ENCODE results near the gene CAPS.

Gene CAPS

DNA sequence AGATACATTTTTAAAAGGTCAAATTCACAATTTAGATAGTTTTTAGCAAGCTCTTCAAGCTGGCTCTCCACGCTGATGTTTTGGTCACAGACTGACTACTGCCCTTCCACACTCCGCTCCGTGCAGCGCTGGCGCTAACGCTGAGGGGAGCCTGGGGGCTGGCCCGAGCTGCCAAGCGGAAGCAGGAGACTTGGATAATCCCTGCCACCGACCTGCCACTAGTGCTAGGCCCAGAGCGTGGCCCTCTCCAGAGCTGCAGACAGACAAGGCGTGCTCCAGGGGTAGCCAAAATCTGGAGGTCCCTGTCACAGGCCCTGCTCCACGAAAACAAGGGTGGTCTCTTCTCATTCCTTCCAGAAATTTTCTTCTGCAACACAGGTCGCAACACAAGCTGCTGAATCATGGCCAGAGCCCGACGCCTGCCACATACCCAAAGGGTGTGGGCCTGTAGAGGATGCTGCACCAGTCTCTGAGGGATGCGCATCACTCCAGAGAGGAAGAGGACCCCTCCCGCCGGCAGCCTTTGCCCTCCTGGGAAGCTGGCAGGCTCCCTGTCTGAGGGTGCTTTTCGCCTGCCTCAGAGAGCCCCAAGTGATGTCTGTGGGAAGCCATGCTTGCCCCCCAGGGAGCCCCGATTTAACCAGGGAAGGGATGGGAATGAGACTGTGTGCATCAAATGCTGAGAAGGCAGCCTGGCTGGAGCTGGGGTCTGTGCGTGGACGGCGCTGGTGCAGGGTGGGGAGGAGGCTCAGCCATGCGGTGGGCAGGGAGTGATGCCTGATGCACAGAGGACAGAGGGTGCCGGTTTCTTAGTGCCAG lies 21.6 kb downstream of the CAPS start:
- no peak for DNase-seq

DNA sequence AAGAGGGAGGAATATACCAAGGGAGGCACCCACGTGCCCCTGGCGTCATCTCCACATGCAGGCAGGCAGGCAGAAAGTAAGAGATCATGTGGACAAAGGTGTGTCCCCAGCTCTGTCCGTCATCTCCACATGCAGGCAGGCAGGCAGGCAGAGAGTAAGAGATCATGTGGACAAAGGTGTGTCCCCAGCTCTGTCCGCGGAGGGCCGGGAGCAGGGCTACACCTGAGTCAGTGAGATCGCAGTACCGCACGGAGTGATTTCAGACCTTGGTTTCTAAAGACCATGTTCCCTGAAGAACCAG lies 22.2 kb downstream of the CAPS start:
- DNase-seq: no peak

- DNase-seq: no peak
Measured at GRCh38 chr19:5937550-5937949, 23.5 kb downstream of the CAPS start.

GRCh38 chr19:5940260-5941208 lies 26.5 kb downstream of the CAPS start:
- no peak for DNase-seq

DNA sequence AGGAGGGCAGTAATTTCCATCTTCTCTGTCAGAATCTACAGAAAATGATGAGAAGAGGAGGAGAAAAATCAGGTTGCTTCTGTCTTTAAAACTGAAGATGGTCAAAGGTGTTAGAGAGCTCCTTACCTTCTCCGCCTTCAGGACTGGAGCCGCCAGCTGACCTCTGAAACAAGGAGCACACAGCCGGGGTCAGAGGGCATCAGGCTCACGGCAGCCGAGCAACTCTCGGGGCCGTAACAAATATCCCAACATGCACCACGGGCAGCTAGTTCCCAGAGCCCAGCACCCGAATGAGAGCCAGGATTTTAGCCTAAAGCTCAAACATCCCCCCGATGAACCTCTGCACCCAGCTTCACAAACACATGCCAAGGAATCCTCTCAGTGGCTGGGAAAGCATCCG lies 27.6 kb downstream of the CAPS start:
- DNase-seq: no peak

GRCh38 chr19:5943045-5943444 lies 29.0 kb downstream of the CAPS start:
- DNase-seq: no peak

GRCh38 chr19:5943623-5944022 lies 29.6 kb downstream of the CAPS start:
- DNase-seq: no peak

DNA sequence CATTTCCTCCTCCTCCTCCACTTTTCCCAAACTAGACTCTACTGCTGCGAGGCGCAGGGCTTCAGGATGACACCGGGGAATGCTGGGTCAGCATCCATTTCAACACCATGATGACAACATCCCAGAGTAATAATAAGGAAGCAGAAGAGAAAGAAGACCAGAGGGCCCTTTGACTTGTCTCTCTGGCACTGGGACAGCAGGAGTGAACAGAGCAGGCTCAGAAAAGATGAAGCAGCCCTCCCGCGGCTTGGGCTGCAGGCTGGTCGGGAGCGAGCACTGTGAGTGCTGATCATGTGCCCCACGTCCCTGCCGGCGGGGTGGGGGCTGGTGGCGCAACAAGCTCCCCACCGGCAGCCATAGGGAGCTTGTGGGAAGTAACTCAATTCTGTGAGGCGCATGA lies 33.4 kb downstream of the CAPS start:
- DNase-seq: no peak

GRCh38 chr19:5948752-5949564 lies 34.9 kb downstream of the CAPS start:
- DNase-seq: no peak

DNA sequence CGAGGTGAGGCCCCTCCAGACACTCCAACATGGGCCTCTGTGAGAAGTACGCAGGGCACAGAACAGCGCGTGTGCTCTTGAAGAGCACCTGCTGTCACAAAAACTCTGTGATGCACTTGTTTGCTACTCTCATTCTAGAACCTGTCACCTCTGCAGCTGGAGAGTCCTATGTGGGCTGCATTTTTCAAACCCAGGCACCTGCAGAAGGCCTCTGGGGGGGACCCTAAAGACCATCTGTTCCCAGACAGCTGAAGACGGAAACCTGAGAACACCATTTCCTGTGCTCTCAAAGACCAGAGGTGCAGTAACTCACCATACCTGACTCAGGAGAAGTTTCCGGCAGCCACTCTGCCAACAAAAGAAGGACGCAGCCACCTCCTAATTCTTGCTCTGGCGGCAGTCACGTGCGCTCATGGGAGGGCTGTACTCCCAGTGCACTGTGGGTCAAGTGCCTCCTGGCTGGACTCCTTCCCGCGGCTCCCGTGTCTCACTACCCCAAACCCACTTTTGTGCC lies 35.8 kb downstream of the CAPS start:
- no peak for DNase-seq

- DNase-seq: no peak
Measured at GRCh38 chr19:5950741-5951140, 36.7 kb downstream of the CAPS start.

GRCh38 chr19:5951338-5951861 lies 37.3 kb downstream of the CAPS start:
- no peak for DNase-seq

GRCh38 chr19:5952193-5953029 lies 38.4 kb downstream of the CAPS start:
- no peak for DNase-seq

- DNase-seq: no peak
Measured at GRCh38 chr19:5953030-5953589, 39.1 kb downstream of the CAPS start.

GRCh38 chr19:5953680-5954213 lies 39.7 kb downstream of the CAPS start:
- no peak for DNase-seq

- no peak for DNase-seq
Measured at GRCh38 chr19:5954293-5954692, 40.2 kb downstream of the CAPS start.

GRCh38 chr19:5955636-5955935 lies 41.5 kb downstream of the CAPS start:
- DNase-seq: no peak

- no peak for DNase-seq
Measured at GRCh38 chr19:5956323-5956722, 42.3 kb downstream of the CAPS start.

GRCh38 chr19:5956728-5957127 lies 42.7 kb downstream of the CAPS start:
- no peak for DNase-seq

- DNase-seq: no peak
Measured at GRCh38 chr19:5957170-5957569, 43.1 kb downstream of the CAPS start.

DNA sequence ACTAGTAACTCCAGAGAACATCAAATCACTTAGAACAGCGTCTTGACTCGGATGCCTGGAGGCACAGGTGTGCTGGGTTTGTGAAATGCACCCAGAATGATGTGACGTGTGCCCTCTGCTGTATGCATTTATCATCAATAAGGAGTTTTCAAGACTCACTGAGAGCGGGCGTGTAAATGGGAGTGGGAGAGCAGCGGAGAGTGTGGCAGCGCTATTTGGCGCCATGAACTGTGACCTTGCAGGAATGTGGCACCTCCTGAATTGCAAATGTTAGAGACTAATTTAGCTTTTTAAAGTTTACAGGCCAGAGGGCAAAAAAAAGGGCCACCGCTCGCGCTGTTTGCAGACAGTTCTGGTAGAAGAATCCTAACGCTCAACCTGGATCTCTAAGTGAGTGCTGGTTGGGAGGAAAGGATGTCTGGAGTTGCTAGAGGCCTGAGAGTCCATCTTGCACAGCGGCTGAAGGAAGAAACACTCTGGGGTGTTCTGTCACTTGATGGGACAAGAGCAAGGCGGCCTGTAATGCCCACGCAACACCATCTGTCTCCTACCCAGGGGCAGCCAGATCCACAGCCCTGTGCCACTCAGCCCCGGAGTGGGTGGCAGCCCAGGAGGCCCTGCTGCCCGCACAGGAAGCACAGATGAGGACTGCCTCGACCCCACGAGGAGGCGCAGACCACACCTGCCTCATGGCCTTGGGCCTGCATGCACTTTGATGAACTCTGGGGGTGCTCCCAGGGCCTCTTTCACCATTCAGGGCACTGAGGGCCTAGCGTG lies 44.2 kb downstream of the CAPS start:
- no peak for DNase-seq
